Naive B cell (primary cell): ENCODE results near the gene PCDHGA1. TPM values are rescaled to one million over a fixed set of nuclear protein-coding genes. Genes with fewer than 3 reads are reported as not detected.
A peak's percentile ranks its signal among the peaks of the same experiment; 100 is the strongest.
"Not testable (repeated sequence)": the region's sequence is repeated elsewhere in the genome, so short reads cannot be mapped to it uniquely, and the experiment has no call there.

Experiments
- ATAC-seq, 2 donors: fragments of 150-1000 bp; cut with Tn5 transposase; 2 replicates each; pipeline ENCODE4 v1.10.0; 2021; ENCODE audit warnings: low read depth in 2 of 2, mild to moderate bottlenecking in 2 of 2, moderate library complexity in 2 of 2
- DNase-seq: peaks from one replicate; pipeline ENCODE4 v3.0.0; 2022
- H3K27ac Mint-ChIP-seq, 6 donors: one replicate each; pipeline ENCODE4 v1.8.0; 2020 to 2022; ENCODE audit warnings: mild to moderate bottlenecking in 6 of 6, mixed read lengths in 6 of 6, moderate library complexity in 5 of 6, inconsistent platforms in 2 of 6
- H3K27me3 Mint-ChIP-seq, 3 donors: one replicate each; pipeline ENCODE4 v1.8.0; 2021 to 2022; ENCODE audit warnings: mixed read lengths in 3 of 3, mild to moderate bottlenecking in 1 of 3
- H3K36me3 Mint-ChIP-seq, 2 donors: one replicate each; pipeline ENCODE4 v1.8.0; 2020 to 2022; ENCODE audit warnings: mixed read lengths in 2 of 2, inconsistent platforms in 1 of 2, mild to moderate bottlenecking in 1 of 2
- H3K4me1 Mint-ChIP-seq, 3 donors: one replicate each; pipeline ENCODE4 v1.8.0; 2020 to 2022; ENCODE audit warnings: mixed read lengths in 3 of 3, inconsistent platforms in 1 of 3, mild to moderate bottlenecking in 1 of 3, moderate library complexity in 1 of 3
- H3K4me3 Mint-ChIP-seq, 8 donors: one replicate each; pipeline ENCODE4 v1.8.0; 2020 to 2022; ENCODE audit warnings: mild to moderate bottlenecking in 8 of 8, mixed read lengths in 8 of 8, moderate library complexity in 8 of 8, inconsistent platforms in 2 of 8
- H3K9me3 Mint-ChIP-seq, 7 donors: one replicate each; pipeline ENCODE4 v1.8.0; 2020 to 2022; ENCODE audit warnings: mixed read lengths in 7 of 7, mild to moderate bottlenecking in 5 of 7, inconsistent platforms in 2 of 7, moderate library complexity in 1 of 7
- polyA plus RNA-seq, 6 donors: library from polyadenylated mRNA; unstranded; fragments of 300-500 nt; fragmentation: Illumina TruSeq; gene quantifications; one replicate each; pipeline ENCODE4 v1.2.3, GENCODE V29; 2021; ENCODE audit warnings: low read depth in 6 of 6

The PCDHGA1 gene
- polyA plus RNA-seq, 6 donors from 2014 or later: not detected

- no peak for DNase-seq
- H3K9me3 Mint-ChIP-seq: peaks cover 9 to 70% (median 46%) of the 10 kb centered on the region in 7 donors
- peaks cover 32 to 48% of the 10 kb centered on the region in 2 donors for H3K36me3 Mint-ChIP-seq
- peaks cover 62 to 71% (median 67%) of the 10 kb centered on the region in 3 donors for H3K27me3 Mint-ChIP-seq
- peak within 1 kb of the TSS in 4 of 6 donors; percentile 43 to 85 (median 66) for H3K27ac Mint-ChIP-seq
- ATAC-seq: peak; percentile 47 to 52
- peaks cover 11 to 22% (median 22%) of the 10 kb centered on the region in 3 donors for H3K4me1 Mint-ChIP-seq
- peak within 1 kb of the TSS; percentile 74 to 93 (median 87) for H3K4me3 Mint-ChIP-seq
Observed at GRCh38 chr5:141412854-141413539, 82.7 kb downstream of the PCDHGA1 start, which contains the start of gene PCDHGA10. TSS of gene PCDHGA10 (plus strand) at chr5:141412987. CDS start at chr5:141413176, 189 bp downstream.

- DNase-seq (no peak), ATAC-seq (no peak)
- Mint-ChIP-seq H3K9me3 (peaks cover 11 to 70% (median 48%) of the 10 kb centered on the region in 7 donors), H3K4me1 (peaks cover 11 to 27% (median 18%) of the 10 kb centered on the region in 3 donors), H3K36me3 (peaks cover 38 to 48% of the 10 kb centered on the region in 2 donors), H3K4me3 (peak overlapping the region; percentile 74 to 93 (median 87)), H3K27ac (peak overlapping the region in 4 of 6 donors; percentile 43 to 85 (median 66)), H3K27me3 (peaks cover 65 to 72% (median 67%) of the 10 kb centered on the region in 3 donors)
Observed at GRCh38 chr5:141413540-141414069, 83.3 kb downstream of the PCDHGA1 start.

- Mint-ChIP-seq H3K36me3 (peaks cover 36 to 44% of the 10 kb centered on the region in 2 donors), H3K27me3 (peaks cover 62 to 69% (median 64%) of the 10 kb centered on the region in 3 donors), H3K4me3 (peak overlapping the region in 6 of 8 donors; percentile 7 to 84 (median 60)), H3K4me1 (peaks cover 11 to 28% (median 18%) of the 10 kb centered on the region in 3 donors), H3K9me3 (peaks cover 9 to 64% (median 45%) of the 10 kb centered on the region in 7 donors), H3K27ac (peak overlapping the region in 3 of 6 donors; percentile 4 to 79 (median 36))
- not testable (repeated sequence) for ATAC-seq, DNase-seq
Observed at GRCh38 chr5:141414548-141415274, 84.4 kb downstream of the PCDHGA1 start.

GRCh38 chr5:141415275-141415618 is 84.9 kb downstream of the PCDHGA1 start:
- peak overlapping the region in 5 of 8 donors; percentile 7 to 68 (median 46) for H3K4me3 Mint-ChIP-seq
- peaks cover 59 to 68% (median 63%) of the 10 kb centered on the region in 3 donors for H3K27me3 Mint-ChIP-seq
- H3K27ac Mint-ChIP-seq: peak overlapping the region in 3 of 6 donors; percentile 36 to 60 (median 53)
- H3K9me3 Mint-ChIP-seq: peaks cover 9 to 64% (median 46%) of the 10 kb centered on the region in 7 donors
- peaks cover 33 to 39% of the 10 kb centered on the region in 2 donors for H3K36me3 Mint-ChIP-seq
- H3K4me1 Mint-ChIP-seq: peaks cover 9 to 28% (median 18%) of the 10 kb centered on the region in 3 donors
- ATAC-seq, DNase-seq: not testable (repeated sequence)

GRCh38 chr5:141417494-141418172 is 87.3 kb downstream of the PCDHGA1 start, which contains the start of gene PCDHGB7:
TSS of gene PCDHGB7 (plus strand) at chr5:141417677. CDS start at chr5:141417860, 183 bp downstream.
- H3K27me3 Mint-ChIP-seq: peaks cover 72 to 83% (median 72%) of the 10 kb centered on the region in 3 donors
- peak within 1 kb of the TSS; percentile 16 to 68 (median 49) for H3K4me3 Mint-ChIP-seq
- DNase-seq: not testable (repeated sequence)
- H3K9me3 Mint-ChIP-seq: peaks cover 11 to 84% (median 60%) of the 10 kb centered on the region in 7 donors
- peaks cover 43 to 52% of the 10 kb centered on the region in 2 donors for H3K36me3 Mint-ChIP-seq
- peak within 1 kb of the TSS in 5 of 6 donors; percentile 38 to 96 (median 92) for H3K27ac Mint-ChIP-seq
- H3K4me1 Mint-ChIP-seq: peaks cover 7 to 34% (median 18%) of the 10 kb centered on the region in 3 donors
- peak in 1 of 2 donors; percentile 41 for ATAC-seq

GRCh38 chr5:141419074-141419880 is 89.0 kb downstream of the PCDHGA1 start:
- H3K27me3 Mint-ChIP-seq: peaks cover 65 to 80% (median 70%) of the 10 kb centered on the region in 3 donors
- peaks cover 3 to 21% (median 4%) of the 10 kb centered on the region in 3 donors for H3K4me1 Mint-ChIP-seq
- no peak for DNase-seq
- H3K27ac Mint-ChIP-seq: peak overlapping the region in 4 of 6 donors; percentile 73 to 96 (median 92)
- H3K36me3 Mint-ChIP-seq: peaks cover 37 to 52% of the 10 kb centered on the region in 2 donors
- no peak for ATAC-seq
- H3K9me3 Mint-ChIP-seq: peaks cover 16 to 82% (median 56%) of the 10 kb centered on the region in 7 donors
- peak overlapping the region in 4 of 8 donors; percentile 45 to 64 (median 54) for H3K4me3 Mint-ChIP-seq

- DNase-seq: no peak
- peaks cover 26 to 41% of the 10 kb centered on the region in 2 donors for H3K36me3 Mint-ChIP-seq
Observed at GRCh38 chr5:141420855-141421488, 90.7 kb downstream of the PCDHGA1 start, which contains the start of gene PCDHGA11. TSS of gene PCDHGA11 (plus strand) at chr5:141421051. CDS start at chr5:141421228, 177 bp downstream.

GRCh38 chr5:141421489-141421855 is 91.2 kb downstream of the PCDHGA1 start:
- peaks cover 58 to 83% (median 63%) of the 10 kb centered on the region in 3 donors for H3K27me3 Mint-ChIP-seq
- DNase-seq: no peak
- peak overlapping the region; percentile 26 to 89 (median 74) for H3K4me3 Mint-ChIP-seq
- no peak for ATAC-seq
- peak overlapping the region in 5 of 6 donors; percentile 13 to 94 (median 83) for H3K27ac Mint-ChIP-seq
- H3K9me3 Mint-ChIP-seq: peaks cover 13 to 67% (median 40%) of the 10 kb centered on the region in 7 donors
- peaks cover 0 to 19% (median 0%) of the 10 kb centered on the region in 3 donors for H3K4me1 Mint-ChIP-seq
- peaks cover 26 to 41% of the 10 kb centered on the region in 2 donors for H3K36me3 Mint-ChIP-seq

More at GRCh38 chr5:141420855-141421488, 90.7 kb downstream of the PCDHGA1 start, which contains the start of gene PCDHGA11:
- Mint-ChIP-seq H3K4me1 (peaks cover 0 to 19% (median 0%) of the 10 kb centered on the region in 3 donors), H3K4me3 (peak within 1 kb of the TSS; percentile 56 to 89 (median 82)), H3K27ac (peak within 1 kb of the TSS in 5 of 6 donors; percentile 13 to 96 (median 94)), H3K9me3 (peaks cover 13 to 70% (median 43%) of the 10 kb centered on the region in 7 donors), H3K27me3 (peaks cover 56 to 83% (median 68%) of the 10 kb centered on the region in 3 donors)
- no peak for ATAC-seq

- H3K9me3 Mint-ChIP-seq: peaks cover 13 to 67% (median 41%) of the 10 kb centered on the region in 7 donors
- peaks cover 57 to 87% (median 58%) of the 10 kb centered on the region in 3 donors for H3K27me3 Mint-ChIP-seq
- peak overlapping the region in 2 of 8 donors; percentile 26 to 39 for H3K4me3 Mint-ChIP-seq
- peaks cover 25 to 38% of the 10 kb centered on the region in 2 donors for H3K36me3 Mint-ChIP-seq
- H3K27ac Mint-ChIP-seq: no peak overlapping the region
- DNase-seq: no peak
- ATAC-seq: no peak
- peaks cover 0 to 14% (median 0%) of the 10 kb centered on the region in 3 donors for H3K4me1 Mint-ChIP-seq
Observed at GRCh38 chr5:141422742-141423291, 92.5 kb downstream of the PCDHGA1 start.

GRCh38 chr5:141427783-141428426 is 97.6 kb downstream of the PCDHGA1 start:
- no peak for DNase-seq
- peaks cover 50 to 85% (median 63%) of the 10 kb centered on the region in 3 donors for H3K27me3 Mint-ChIP-seq
- peaks cover 16 to 59% (median 38%) of the 10 kb centered on the region in 7 donors for H3K9me3 Mint-ChIP-seq
- H3K4me3 Mint-ChIP-seq: peak overlapping the region in 1 of 8 donors; percentile 30
- peaks cover 16 to 44% of the 10 kb centered on the region in 2 donors for H3K36me3 Mint-ChIP-seq
- peaks cover 13 to 18% (median 13%) of the 10 kb centered on the region in 3 donors for H3K4me1 Mint-ChIP-seq
- no peak overlapping the region for H3K27ac Mint-ChIP-seq
- no peak for ATAC-seq
